ENCODE data around the gene MVB12B. TPM values are rescaled to one million over a fixed set of nuclear protein-coding genes. Genes with fewer than 3 reads are reported as not detected.

The MVB12B gene
- total and polyA plus RNA-seq, 2 of the 8 experiments (the other 6 are each of a cell fraction or from before 2014, with no cell fraction given) = 2.6 to 5.0 TPM

- no peaks in the 10 kb centered on the region for H3K79me1 ChIP-seq (ENCODE audit: low read depth, low read length)
- no peak overlapping the region for H2AFZ ChIP-seq (ENCODE audit: low read length)
- no peak for FAIRE-seq
- H3K4me1 ChIP-seq (replicated peaks in 1 of 4; ENCODE audit: control insufficient read depth in 3 of 4, insufficient read depth in 4 of 4, low read length in 3 of 4) = no peaks in the 10 kb centered on the region; a peak in 1 of 7 replicates
- H3K36me3 ChIP-seq (ENCODE audit: control insufficient read depth in 2 of 4, insufficient read depth in 4 of 4, low read length in 3 of 4) = no peaks in the 10 kb centered on the region
- H3K27me3 ChIP-seq (replicated peaks in 1 of 4; ENCODE audit: control insufficient read depth in 3 of 4, extremely low read depth in 1 of 4, insufficient read depth in 3 of 4, low read length in 3 of 4) = no peaks in the 10 kb centered on the region
- H3K4ac ChIP-seq (replicated peaks; ENCODE audit: insufficient read length, low read depth, low read length) = no peak overlapping the region
- WGBS, 2 experiments (ENCODE audit: extremely low coverage in 1 of 2, insufficient coverage in 1 of 2, insufficient read length in 1 of 2, insufficient replicate concordance in 2 of 2, low coverage in 1 of 2, low lambda C conversion rate in 2 of 2, missing lambda C conversion rate in 1 of 2) = 89% methylated on average over 10 of the region's 10 CpGs; no CpG with 5 or more reads in 1 of the 2 experiments
- no peaks in the 10 kb centered on the region; the same call in 1 of the 2 replicates for H3K23me2 ChIP-seq (ENCODE audit: low read depth, low read length)
- no peak overlapping the region for H4K5ac ChIP-seq (ENCODE audit: insufficient read length, low read depth, low read length)
- no peak overlapping the region for H3K9ac ChIP-seq (replicated peaks in 1 of 4; ENCODE audit: extremely low read depth in 1 of 4, low read depth in 3 of 4, low read length in 3 of 4)
- H2BK120ac ChIP-seq (replicated peaks; ENCODE audit: low read depth, low read length) = no peak overlapping the region
- no peak overlapping the region for H4K8ac ChIP-seq (ENCODE audit: extremely low read depth, insufficient read depth, low read length)
- no peak overlapping the region for H3K56ac ChIP-seq (replicated peaks; ENCODE audit: insufficient read length, low read depth, low read length)
- no peak overlapping the region for H4K91ac ChIP-seq (replicated peaks; ENCODE audit: insufficient read length, low read length)
- H2AK5ac ChIP-seq (ENCODE audit: low read depth, low read length) = no peak overlapping the region
- no peaks in the 10 kb centered on the region for H4K20me1 ChIP-seq (replicated peaks in 1 of 2; ENCODE audit: control insufficient read depth in 1 of 2, insufficient read depth in 2 of 2, low read length in 2 of 2)
- no peak overlapping the region for H3K23ac ChIP-seq (ENCODE audit: insufficient read length)
- H2BK15ac ChIP-seq (ENCODE audit: low read length) = no peak overlapping the region
- H3K4me3 ChIP-seq (ENCODE audit: extremely low read depth in 1 of 4, insufficient read depth in 2 of 4, low read depth in 3 of 4, low read length in 4 of 4) = no peak overlapping the region
- H3K4me2 ChIP-seq (ENCODE audit: insufficient read depth in 1 of 2, low read depth in 2 of 2, low read length in 2 of 2) = no peak overlapping the region
- CTCF ChIA-PET (ENCODE audit: partially characterized antibody) = interaction anchor here (0.6 to 3.7 kb wide), 54 partner anchors 9 to 1035 kb away, joined by 3 to 50 read pairs (median 4); no protein-coding TSS in a partner anchor
- no peak overlapping the region for H2BK20ac ChIP-seq (ENCODE audit: low read length)
- H2BK12ac ChIP-seq (ENCODE audit: low read depth, low read length) = no peak overlapping the region
- POLR2A ChIA-PET (ENCODE audit: partially characterized antibody) = no interaction called here
- H3K14ac ChIP-seq (ENCODE audit: insufficient read length) = no peak overlapping the region
- H3K9me3 ChIP-seq (ENCODE audit: insufficient read depth in 2 of 2, low read depth in 1 of 2, low read length in 1 of 2) = no peaks in the 10 kb centered on the region
- H3K27ac ChIP-seq (ENCODE audit: low read depth, low read length) = no peak overlapping the region
- H3K79me2 ChIP-seq (ENCODE audit: control insufficient read depth in 1 of 2, insufficient read depth in 2 of 2, low read length in 2 of 2) = no peaks in the 10 kb centered on the region
- no peak overlapping the region for H3K18ac ChIP-seq (ENCODE audit: extremely low read depth, low read length)
- H2BK5ac ChIP-seq (ENCODE audit: low read depth, low read length) = no peak overlapping the region
- DNase-seq (ENCODE audit: low read depth in 1 of 2, low spot score in 2 of 2) = no peak
- TF ChIP-seq TAF1 (IDR thresholded peaks at IDR 0.05; ENCODE audit: low read depth, low read length) = no peak
- no peak for TF ChIP-seq HDAC2 (IDR thresholded peaks at IDR 0.05; ENCODE audit: borderline replicate concordance in 1 of 2, low read depth in 2 of 2, low read length in 2 of 2)
- TF ChIP-seq JUN (IDR thresholded peaks at IDR 0.05; ENCODE audit: low read depth, low read length) = no peak
- TF ChIP-seq NANOG (IDR thresholded peaks at IDR 0.05; ENCODE audit: insufficient read depth, low read depth, low read length, poor library complexity, severe bottlenecking) = no peak
- no peak for TF ChIP-seq TEAD4 (IDR thresholded peaks at IDR 0.05; ENCODE audit: low read depth, low read length)
- no peak for TF ChIP-seq BACH1 (IDR thresholded peaks at IDR 0.05; ENCODE audit: low read length)
- no peak for TF ChIP-seq ATF2 (IDR thresholded peaks at IDR 0.05; ENCODE audit: low read length)
- TF ChIP-seq SIRT6 (IDR thresholded peaks at IDR 0.05; ENCODE audit: low read length) = no peak
- no peak for TF ChIP-seq KDM4A (IDR thresholded peaks at IDR 0.05; ENCODE audit: low read depth, low read length, severe bottlenecking)
- no peak for TF ChIP-seq SAP30 (IDR thresholded peaks at IDR 0.05; ENCODE audit: insufficient read depth, insufficient replicate concordance, low read length)
- TF ChIP-seq EGR1 (IDR thresholded peaks at IDR 0.05; ENCODE audit: borderline replicate concordance, low read depth, low read length) = no peak
- TF ChIP-seq NRF1 (IDR thresholded peaks at IDR 0.05; ENCODE audit: low read depth, low read length) = no peak
Measured at GRCh38 chr9:126491949-126492348, 165.3 kb downstream of the MVB12B start.
